GM21717 (cell line): ENCODE results near the gene OR10W1.
A peak's percentile ranks its signal among the peaks of the same experiment; 100 is the strongest.

Experiments used
- ATAC-seq: cut with Tn5 transposase; IDR thresholded peaks from one replicate; pipeline ENCODE4 v1.9.1; 2021; ENCODE audit warnings: mild to moderate bottlenecking, moderate library complexity; ENCODE audit not compliant: unreplicated experiment

The OR10W1 gene

GRCh38 chr11:58268142-58268541 is at the start of gene OR10W1:
Gene OR10W1 (minus strand): TSS chr11:58268260. CDS start chr11:58267858, 402 bp downstream.
- ATAC-seq, result no peak

GRCh38 chr11:58316142-58316541 is 48.1 kb upstream of the OR10W1 start:
- ATAC-seq, result no peak

GRCh38 chr11:58301576-58301975 is 33.5 kb upstream of the OR10W1 start:
- no peak for ATAC-seq

- ATAC-seq, result no peak
Observed at GRCh38 chr11:58292017-58292416, 24.0 kb upstream of the OR10W1 start.

GRCh38 chr11:58289266-58289665 is 21.2 kb upstream of the OR10W1 start:
- no peak for ATAC-seq

- ATAC-seq, result peak; percentile 66
Observed at GRCh38 chr11:58286249-58286648, 18.2 kb upstream of the OR10W1 start.

- ATAC-seq, result no peak
Observed at GRCh38 chr11:58285483-58286040, 17.5 kb upstream of the OR10W1 start.

- ATAC-seq, result no peak
Observed at GRCh38 chr11:58276151-58276550, 8.1 kb upstream of the OR10W1 start.

- ATAC-seq, result no peak
Observed at GRCh38 chr11:58275002-58275401, 6.9 kb upstream of the OR10W1 start.

- no peak for ATAC-seq
Observed at GRCh38 chr11:58259983-58260382, 8.1 kb downstream of the OR10W1 start.

- no peak for ATAC-seq
Observed at GRCh38 chr11:58254936-58255335, 13.1 kb downstream of the OR10W1 start.

- no peak for ATAC-seq
Observed at GRCh38 chr11:58243954-58244353, 24.1 kb downstream of the OR10W1 start.

GRCh38 chr11:58227956-58228615 is 40.0 kb downstream of the OR10W1 start:
- no peak for ATAC-seq

- ATAC-seq, result no peak
Observed at GRCh38 chr11:58222721-58223120, 45.3 kb downstream of the OR10W1 start.
